Osteocyte (in vitro differentiated cells): ENCODE results near the gene GMFB. TPM values are rescaled to one million over a fixed set of nuclear protein-coding genes. Genes with fewer than 3 reads are reported as not detected.
A peak's percentile ranks its signal among the peaks of the same experiment; 100 is the strongest.

ENCODE experiments used
- DNase-seq: peaks from one replicate; pipeline ENCODE4 v3.0.0; 2021; ENCODE audit warnings: mixed read lengths; ENCODE audit not compliant: unreplicated experiment; ENCODE audit errors: extremely low spot score
- H3K27ac Mint-ChIP-seq: one replicate; pipeline ENCODE4 v1.8.0; 2021; ENCODE audit warnings: mild to moderate bottlenecking, mixed read lengths; ENCODE audit not compliant: unreplicated experiment
- H3K27me3 Mint-ChIP-seq: one replicate; pipeline ENCODE4 v1.8.0; 2021; ENCODE audit warnings: mixed read lengths; ENCODE audit not compliant: unreplicated experiment
- H3K36me3 Mint-ChIP-seq: one replicate; pipeline ENCODE4 v1.8.0; 2021; ENCODE audit warnings: mixed read lengths; ENCODE audit not compliant: unreplicated experiment
- H3K4me1 Mint-ChIP-seq: one replicate; pipeline ENCODE4 v1.8.0; 2021; ENCODE audit warnings: mixed read lengths; ENCODE audit not compliant: unreplicated experiment
- H3K4me3 Mint-ChIP-seq: one replicate; pipeline ENCODE4 v1.8.0; 2021; ENCODE audit warnings: mild to moderate bottlenecking, moderate library complexity, mixed read lengths; ENCODE audit not compliant: unreplicated experiment
- H3K9me3 Mint-ChIP-seq: one replicate; pipeline ENCODE4 v1.8.0; 2021; ENCODE audit warnings: mixed read lengths; ENCODE audit not compliant: unreplicated experiment
- CTCF ChIP-seq: fragments of 200-600 bp; sonication (generic); IDR thresholded peaks from 2 replicates; pipeline ENCODE4 v1.5.0; 2021; ENCODE audit warnings: antibody characterized with exemption, mild to moderate bottlenecking, moderate library complexity
- long read RNA-seq: library from polyadenylated mRNA; unstranded; transcript quantifications from one replicate; pipeline ENCODE4 v2.0.0, GENCODE V29; 2021
- total RNA-seq: library from RNA; stranded (reverse); gene quantifications from 2 replicates; pipeline ENCODE4 v1.2.1, GENCODE V29; 2021

Gene GMFB
- total RNA-seq, result 49.8 and 54.4 TPM in 2 replicates
- long read RNA-seq, full-length matches to known transcripts, result 39 of 126 reads
- long read RNA-seq, partial matches to known transcripts, result 2 of 126 reads
- long read RNA-seq, other reads (novel, unspliced or antisense), result 85 of 126 reads

DNA sequence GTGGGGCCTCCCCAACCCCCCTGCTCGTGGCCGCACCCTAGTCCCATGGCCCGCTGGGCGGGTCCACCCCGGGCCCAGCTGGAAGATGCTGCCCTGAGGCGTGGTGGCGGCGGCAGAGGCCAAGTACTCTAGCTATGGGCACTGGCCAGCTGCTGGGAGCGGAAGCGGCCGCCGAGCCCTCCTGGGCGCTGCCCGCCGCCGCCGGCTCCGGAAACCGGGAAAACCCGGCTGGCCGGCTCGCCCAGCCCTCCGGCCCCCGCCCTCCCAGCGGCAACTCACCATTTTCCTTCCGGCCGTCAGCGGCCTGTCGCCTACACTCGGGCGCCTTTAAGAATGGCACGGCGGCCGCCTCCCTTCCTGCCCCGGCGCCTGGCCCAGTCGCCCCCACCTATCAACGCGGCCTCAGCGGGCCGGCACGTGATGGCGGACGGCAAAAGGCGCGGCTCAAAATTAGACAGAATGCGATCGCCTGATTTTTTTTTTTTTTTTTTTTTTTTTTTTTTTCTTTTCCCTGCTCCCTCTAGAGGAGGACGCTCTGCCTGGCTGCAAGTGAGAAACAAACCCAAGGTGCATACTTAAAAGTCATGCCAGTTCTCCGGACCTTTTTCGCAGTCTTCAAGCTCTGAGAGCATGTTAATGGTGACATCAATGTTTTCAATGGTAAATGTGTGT is at the start of gene GMFB:
GMFB (minus strand) TSS at position 335 of the 672 bp plus-strand sequence; CDS start at position 282, 53 bp downstream.
- TF ChIP-seq CTCF, result peak; percentile 59
- Mint-ChIP-seq H3K4me3 (peak within 1 kb of the TSS; percentile 87), H3K27me3 (peaks cover 2% of the 10 kb centered on the region), H3K36me3 (peaks cover 11% of the 10 kb centered on the region), H3K4me1 (peaks cover 43% of the 10 kb centered on the region), H3K9me3 (no peaks in the 10 kb centered on the region), H3K27ac (peak within 1 kb of the TSS; percentile 95)
- DNase-seq, result peak; percentile 96

DNA sequence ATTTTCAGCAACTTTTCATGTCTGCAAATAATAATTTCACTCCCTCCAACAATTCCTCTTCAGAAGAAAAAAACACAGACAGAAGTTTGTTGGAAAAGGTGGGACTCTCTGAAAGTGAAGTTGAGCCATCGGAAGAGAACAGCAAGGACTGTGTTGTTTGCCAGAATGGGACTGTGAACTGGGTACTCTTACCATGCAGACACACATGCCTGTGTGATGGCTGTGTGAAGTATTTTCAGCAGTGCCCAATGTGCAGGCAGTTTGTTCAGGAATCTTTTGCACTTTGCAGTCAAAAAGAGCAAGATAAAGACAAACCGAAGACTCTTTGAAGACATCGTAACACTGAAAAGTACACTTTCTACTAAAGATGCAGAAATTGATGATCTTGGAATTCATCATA is 49.3 kb upstream of the GMFB start:
- Mint-ChIP-seq H3K4me1 (no peaks in the 10 kb centered on the region), H3K4me3 (no peak overlapping the region), H3K36me3 (peaks cover 33% of the 10 kb centered on the region), H3K27ac (no peak overlapping the region), H3K27me3 (no peaks in the 10 kb centered on the region), H3K9me3 (peaks cover under 1% of the 10 kb centered on the region)
- no peak for DNase-seq
- TF ChIP-seq CTCF, result no peak

GRCh38 chr14:54537651-54538050 is 48.9 kb upstream of the GMFB start:
- Mint-ChIP-seq H3K4me3 (no peak overlapping the region), H3K9me3 (no peaks in the 10 kb centered on the region)

DNA sequence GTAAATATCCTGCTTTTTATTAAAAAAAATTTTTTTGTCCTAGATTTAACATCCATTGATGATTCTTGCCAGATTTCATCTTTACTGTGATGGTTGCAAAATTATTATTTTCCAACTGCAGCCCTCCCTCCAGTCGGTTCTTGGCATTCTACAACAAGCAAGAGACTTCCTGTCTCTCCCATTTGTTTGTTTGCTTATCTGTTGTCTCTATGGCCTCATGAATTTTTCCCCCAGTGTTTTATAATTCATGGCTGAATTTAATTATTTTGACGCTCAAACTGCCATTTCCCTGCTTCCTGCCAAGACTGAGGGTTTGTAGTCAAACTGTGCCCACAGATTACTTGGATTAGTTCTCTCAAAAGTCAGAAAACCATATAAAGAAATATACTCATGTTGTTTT is 46.9 kb upstream of the GMFB start:
- Mint-ChIP-seq H3K9me3 (no peaks in the 10 kb centered on the region), H3K27ac (no peak overlapping the region), H3K4me3 (no peak overlapping the region), H3K36me3 (peaks cover 30% of the 10 kb centered on the region), H3K4me1 (no peaks in the 10 kb centered on the region), H3K27me3 (no peaks in the 10 kb centered on the region)
- no peak for TF ChIP-seq CTCF
- DNase-seq, result no peak

More at GRCh38 chr14:54537651-54538050, 48.9 kb upstream of the GMFB start:
- DNase-seq, result no peak
- Mint-ChIP-seq H3K36me3 (peaks cover 33% of the 10 kb centered on the region), H3K4me1 (no peaks in the 10 kb centered on the region), H3K27ac (no peak overlapping the region), H3K27me3 (no peaks in the 10 kb centered on the region)
- no peak for TF ChIP-seq CTCF

- no peaks in the 10 kb centered on the region for H3K27me3 Mint-ChIP-seq
- H3K4me3 Mint-ChIP-seq, result no peak overlapping the region
- peaks cover 27% of the 10 kb centered on the region for H3K36me3 Mint-ChIP-seq
- no peaks in the 10 kb centered on the region for H3K4me1 Mint-ChIP-seq
- no peak for DNase-seq
- no peak overlapping the region for H3K27ac Mint-ChIP-seq
- TF ChIP-seq CTCF, result no peak
- no peaks in the 10 kb centered on the region for H3K9me3 Mint-ChIP-seq
Measured at GRCh38 chr14:54535126-54535525, 46.3 kb upstream of the GMFB start.
